ENCODE results near the gene UBE2Q1.

- TF ChIP-seq CTCF (IDR thresholded peaks at IDR 0.05) (no peak), POLR2A (IDR thresholded peaks at IDR 0.05) (no peak)
Observed at GRCh38 chr1:154517661-154518060, 40.8 kb downstream of the UBE2Q1 start.

Data from testis (tissue), 2 donors.